Lower lobe of right lung (tissue), 2 donors: ENCODE results near the gene ADGRD2. TPM values are rescaled to one million over a fixed set of nuclear protein-coding genes. Genes with fewer than 3 reads are reported as not detected.

Experiments used
- ATAC-seq, 2 donors: fragments of 200-7000 bp; cut with Tn5 transposase; one replicate each; pipeline ENCODE4 v1.9.1; 2020 to 2022; ENCODE audit warnings: mild to moderate bottlenecking in 2 of 2, moderate library complexity in 2 of 2
- DNase-seq: peaks from one replicate; pipeline ENCODE4 v3.0.0-alpha.2; 2020
- H3K27ac ChIP-seq: fragments of 200-600 bp; one replicate; pipeline ENCODE4 v1.8.0; 2022
- H3K27me3 ChIP-seq: fragments of 200-600 bp; one replicate; pipeline ENCODE4 v1.8.0; 2022; ENCODE audit warnings: low read depth
- H3K36me3 ChIP-seq: fragments of 200-600 bp; one replicate; pipeline ENCODE4 v1.8.0; 2022; ENCODE audit warnings: mild to moderate bottlenecking
- H3K4me1 ChIP-seq: fragments of 200-600 bp; one replicate; pipeline ENCODE4 v1.8.0; 2022
- H3K4me3 ChIP-seq: fragments of 200-600 bp; one replicate; pipeline ENCODE4 v1.8.0; 2022; ENCODE audit warnings: mild to moderate bottlenecking
- H3K9me3 ChIP-seq: fragments of 200-600 bp; one replicate; pipeline ENCODE4 v1.8.0; 2022
- intact Hi-C: fragments of 100-400 bp; cut with DNase I; formaldehyde crosslinking; loops from one replicate; pipeline ENCODE4 v1.11.0; 2022
- total RNA-seq: library from RNA; stranded (reverse); fragmentation: NEBNext Ultra II Directional; extraction: Animal tissue kit (Norgen Biotek cat#: 25700); gene quantifications from one replicate; pipeline ENCODE4 v1.2.1, GENCODE V29; 2021
- TF ChIP-seq, protein P1 (sequence below): fragments of 200-600 bp; IDR thresholded peaks from one replicate; pipeline ENCODE4 v1.8.0; 2022; ENCODE audit warnings: antibody characterized with exemption, mild to moderate bottlenecking
- donor health status: DM: no; HTN: yes; CAD: no; lungs with severe emphysema.

The ADGRD2 gene
- total RNA-seq, 1 donor from 2014 or later = not detected

DNA sequence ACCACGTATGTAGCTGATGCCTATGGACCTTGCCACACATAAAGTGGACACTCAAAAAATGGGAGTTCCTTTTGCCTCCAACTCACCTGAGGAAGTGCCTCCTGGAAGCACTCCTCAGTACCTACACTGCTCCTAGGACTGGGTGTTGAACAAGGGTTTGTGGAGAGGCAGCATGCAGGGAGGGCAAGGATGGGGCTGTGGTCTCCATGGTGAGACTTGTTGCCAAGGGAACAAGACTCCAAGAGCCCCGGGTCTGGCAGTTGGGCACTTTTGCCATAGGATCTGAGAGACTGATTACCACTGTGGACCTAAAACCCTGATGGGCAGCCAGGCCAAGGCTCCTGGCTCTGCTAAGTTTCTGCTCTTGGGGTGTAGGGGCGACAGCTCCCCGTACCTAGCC lies 63.9 kb downstream of the ADGRD2 start:
- no peak for DNase-seq
- peaks cover 4% of the 10 kb centered on the region for H3K27me3 ChIP-seq
- H3K4me3 ChIP-seq = no peak overlapping the region
- TF ChIP-seq, protein P1, sequence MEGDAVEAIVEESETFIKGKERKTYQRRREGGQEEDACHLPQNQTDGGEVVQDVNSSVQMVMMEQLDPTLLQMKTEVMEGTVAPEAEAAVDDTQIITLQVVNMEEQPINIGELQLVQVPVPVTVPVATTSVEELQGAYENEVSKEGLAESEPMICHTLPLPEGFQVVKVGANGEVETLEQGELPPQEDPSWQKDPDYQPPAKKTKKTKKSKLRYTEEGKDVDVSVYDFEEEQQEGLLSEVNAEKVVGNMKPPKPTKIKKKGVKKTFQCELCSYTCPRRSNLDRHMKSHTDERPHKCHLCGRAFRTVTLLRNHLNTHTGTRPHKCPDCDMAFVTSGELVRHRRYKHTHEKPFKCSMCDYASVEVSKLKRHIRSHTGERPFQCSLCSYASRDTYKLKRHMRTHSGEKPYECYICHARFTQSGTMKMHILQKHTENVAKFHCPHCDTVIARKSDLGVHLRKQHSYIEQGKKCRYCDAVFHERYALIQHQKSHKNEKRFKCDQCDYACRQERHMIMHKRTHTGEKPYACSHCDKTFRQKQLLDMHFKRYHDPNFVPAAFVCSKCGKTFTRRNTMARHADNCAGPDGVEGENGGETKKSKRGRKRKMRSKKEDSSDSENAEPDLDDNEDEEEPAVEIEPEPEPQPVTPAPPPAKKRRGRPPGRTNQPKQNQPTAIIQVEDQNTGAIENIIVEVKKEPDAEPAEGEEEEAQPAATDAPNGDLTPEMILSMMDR = no peak
- no peaks in the 10 kb centered on the region for H3K36me3 ChIP-seq
- H3K9me3 ChIP-seq = no peaks in the 10 kb centered on the region
- intact Hi-C loops = no loop called here
- H3K4me1 ChIP-seq = peaks cover 13% of the 10 kb centered on the region
- H3K27ac ChIP-seq = no peak overlapping the region
- ATAC-seq = no peak

DNA sequence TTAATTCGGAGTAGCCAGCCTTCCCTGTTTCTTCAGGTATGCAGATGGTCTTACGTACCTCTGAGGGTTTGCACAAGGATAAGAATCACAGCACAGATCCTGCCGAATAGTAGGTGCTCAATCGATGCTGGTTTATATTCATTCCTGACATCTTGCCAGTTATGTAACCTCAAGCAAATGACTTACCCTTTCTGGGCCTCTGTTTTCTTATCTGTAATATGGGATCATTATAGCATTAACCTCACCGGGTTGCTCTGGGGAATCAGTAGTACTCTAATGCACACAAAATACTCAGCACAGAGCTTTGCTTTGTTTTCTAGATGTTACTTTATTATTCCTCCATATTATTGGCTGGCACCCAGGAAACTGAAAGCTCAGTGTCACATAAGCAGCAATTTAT lies 64.6 kb downstream of the ADGRD2 start:
- ATAC-seq (no peak), DNase-seq (no peak)
- Histone ChIP-seq H3K27me3 (peaks cover 4% of the 10 kb centered on the region), H3K4me3 (no peak overlapping the region), H3K4me1 (peaks cover 13% of the 10 kb centered on the region), H3K27ac (no peak overlapping the region), H3K36me3 (no peaks in the 10 kb centered on the region), H3K9me3 (no peaks in the 10 kb centered on the region)
- intact Hi-C loops = no loop called here
- TF ChIP-seq, protein P1 = no peak

DNA sequence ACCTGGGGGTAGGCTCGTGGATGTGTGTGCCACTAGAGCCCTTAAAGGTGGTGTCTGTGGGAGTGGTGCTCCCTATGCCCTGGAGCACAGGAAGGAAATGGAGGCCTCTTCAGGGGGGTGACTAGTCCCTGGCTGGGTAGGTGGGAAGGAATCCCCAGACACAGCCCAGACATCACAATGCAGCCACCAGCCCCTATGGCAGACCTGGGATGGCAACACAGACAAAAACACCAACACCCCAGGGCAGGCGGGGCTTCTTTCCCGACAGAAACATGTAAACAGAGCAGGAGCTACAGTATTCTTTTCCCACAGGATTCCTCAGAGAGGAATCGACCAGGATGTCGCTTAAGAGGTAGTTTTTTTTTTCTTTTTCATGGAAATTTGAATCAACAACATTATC lies 67.3 kb downstream of the ADGRD2 start:
- DNase-seq = no peak
- TF ChIP-seq, protein P1 = no peak
- H3K27me3 ChIP-seq = peaks cover 4% of the 10 kb centered on the region
- peaks cover 4% of the 10 kb centered on the region for H3K4me1 ChIP-seq
- H3K27ac ChIP-seq = no peak overlapping the region
- intact Hi-C loops = no loop called here
- no peak for ATAC-seq
- no peaks in the 10 kb centered on the region for H3K9me3 ChIP-seq
- H3K36me3 ChIP-seq = no peaks in the 10 kb centered on the region
- no peak overlapping the region for H3K4me3 ChIP-seq

DNA sequence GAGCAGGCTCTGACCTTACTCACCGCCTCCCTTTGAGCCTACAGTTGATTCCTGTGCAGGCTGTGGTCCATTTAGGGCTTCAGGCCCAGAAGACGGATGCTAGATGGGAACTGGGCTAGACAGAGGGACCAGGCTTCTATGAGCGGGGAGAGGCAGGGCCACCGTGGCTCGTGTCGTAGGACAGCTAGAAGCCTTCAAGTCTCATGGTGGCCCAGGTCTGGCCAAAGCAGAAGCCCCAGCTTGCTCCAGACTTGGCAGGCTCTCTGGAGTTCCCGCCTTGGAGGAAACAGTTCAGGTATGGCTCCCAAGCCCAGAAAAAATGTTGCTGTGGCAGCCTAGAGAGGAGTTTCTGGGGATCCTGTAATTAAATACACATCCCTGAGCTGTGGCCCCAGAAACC lies 67.9 kb downstream of the ADGRD2 start:
- TF ChIP-seq, protein P1 = no peak

DNA sequence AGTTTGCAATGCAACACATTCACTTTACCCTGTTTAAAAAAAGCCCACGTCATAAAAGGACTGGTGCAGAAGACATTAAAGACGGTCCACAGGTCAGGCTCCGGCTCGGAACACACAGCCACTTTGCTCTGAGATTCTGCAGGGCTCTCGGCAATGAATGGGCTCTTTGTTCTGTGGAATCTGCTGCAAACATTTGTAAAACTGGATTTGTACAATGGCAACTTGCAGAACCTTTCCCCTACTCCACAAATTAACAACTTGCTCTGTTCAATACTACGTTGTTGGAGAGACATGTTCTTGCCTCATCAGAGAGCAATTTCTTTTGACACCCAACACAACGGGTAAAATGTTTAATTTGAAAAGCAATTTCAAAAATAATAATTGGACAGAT lies 70.0 kb downstream of the ADGRD2 start:
- no peak for ATAC-seq
- Histone ChIP-seq H3K4me3 (no peak overlapping the region), H3K9me3 (no peaks in the 10 kb centered on the region), H3K27ac (no peak overlapping the region), H3K36me3 (no peaks in the 10 kb centered on the region), H3K27me3 (no peaks in the 10 kb centered on the region), H3K4me1 (no peaks in the 10 kb centered on the region)
- no peak for DNase-seq
- intact Hi-C loops = no loop called here
- TF ChIP-seq, protein P1 = no peak

More for the DNA sequence above, 67.9 kb downstream of the ADGRD2 start:
- ATAC-seq = no peak
- no peak overlapping the region for H3K27ac ChIP-seq
- no peak overlapping the region for H3K4me3 ChIP-seq
- intact Hi-C loops = no loop called here
- no peaks in the 10 kb centered on the region for H3K27me3 ChIP-seq
- no peaks in the 10 kb centered on the region for H3K36me3 ChIP-seq
- no peak for DNase-seq
- H3K9me3 ChIP-seq = no peaks in the 10 kb centered on the region
- H3K4me1 ChIP-seq = peaks cover 4% of the 10 kb centered on the region

DNA sequence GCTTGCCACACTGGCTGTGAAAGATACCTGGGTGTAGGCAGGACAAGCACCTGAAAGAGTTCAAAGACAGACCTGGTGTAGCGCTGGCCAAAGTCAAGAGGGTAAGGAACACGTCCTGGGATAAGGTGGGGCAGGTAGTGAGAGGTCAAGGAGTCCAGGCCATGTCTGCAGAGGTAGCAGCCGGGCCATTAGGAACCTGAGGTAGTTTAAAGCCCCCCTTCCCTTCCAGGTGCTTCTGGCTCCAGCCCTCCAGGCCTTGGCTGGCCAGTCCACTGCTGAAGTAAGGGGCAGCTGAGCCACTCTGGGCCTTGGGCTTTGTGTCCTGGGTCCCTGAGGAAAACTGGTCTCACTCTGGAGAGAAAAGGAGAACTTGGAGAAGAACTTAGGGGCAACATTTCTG lies 70.9 kb downstream of the ADGRD2 start:
- Histone ChIP-seq H3K27ac (no peak overlapping the region), H3K9me3 (no peaks in the 10 kb centered on the region), H3K27me3 (no peaks in the 10 kb centered on the region), H3K36me3 (no peaks in the 10 kb centered on the region), H3K4me3 (no peak overlapping the region), H3K4me1 (no peaks in the 10 kb centered on the region)
- no peak for ATAC-seq
- intact Hi-C loops = no loop called here
- TF ChIP-seq, protein P1 = no peak
- DNase-seq = no peak
